Body of pancreas (tissue), 4 donors: ENCODE measurements around the gene CRYGC. TPM values are rescaled to one million over a fixed set of nuclear protein-coding genes. Genes with fewer than 3 reads are reported as not detected.

Experiments used
- ATAC-seq: fragments of 150-250 bp; one replicate; pipeline ENCODE4 v1.9.1; 2016
- DNase-seq, 4 donors: peaks; one replicate each; pipeline ENCODE4 v3.0.0-alpha.2; 2019
- H3K27ac ChIP-seq, 4 donors: fragments of 200-600 bp; sonication (generic); 1 replicate in 3 of 4; 2 replicates in 1 of 4; pipeline versions ENCODE4 v1.5.1 to v1.6.1; 2016 to 2019; ENCODE audit warnings: mild to moderate bottlenecking in 1 of 4, mixed read lengths in 1 of 4, moderate library complexity in 1 of 4
- H3K27me3 ChIP-seq, 2 donors: fragments of 200-600 bp; sonication (generic); one replicate each; pipeline ENCODE4 v1.6.0; 2016; ENCODE audit warnings: mild to moderate bottlenecking in 1 of 2
- H3K36me3 ChIP-seq, 2 donors: fragments of 200-600 bp; sonication (generic); replicated peaks in 1 of 2; 2 replicates each; pipeline ENCODE4 v1.5.1; 2016; ENCODE audit warnings: low read depth in 2 of 2; ENCODE audit not compliant: insufficient read depth in 1 of 2
- H3K4me1 ChIP-seq: fragments of 200-600 bp; sonication (generic); one replicate; pipeline ENCODE4 v1.6.0; 2016
- H3K4me3 ChIP-seq, 2 donors: fragments of 200-600 bp; sonication (generic); 1 replicate in 1 of 2; 2 replicates in 1 of 2; pipeline ENCODE4 v1.5.1; 2016 to 2019
- H3K9me3 ChIP-seq, 3 donors: fragments of 200-600 bp; sonication (generic); 1 replicate in 2 of 3; 2 replicates in 1 of 3; pipeline ENCODE4 v1.5.1; 2016
- CTCF ChIP-seq, 7 experiments: fragments of 450-650 bp in 4 of 7; fragments of 200-600 bp in 3 of 7; sonication (generic) in 3 of 7; IDR thresholded peaks; one replicate each; pipeline ENCODE4 v1.5.1; 2016 to 2019; ENCODE audit warnings: antibody characterized with exemption in 7 of 7
- POLR2A ChIP-seq, 3 donors: fragments of 450-650 bp; IDR thresholded peaks; one replicate each; pipeline ENCODE4 v1.6.1; 2016; ENCODE audit warnings: antibody characterized with exemption in 3 of 3, mild to moderate bottlenecking in 2 of 3
- WGBS, 2 donors: methylation state at CpG; one replicate each; pipeline ENCODE4 v1.1.5; 2017; 5-methylcytosine and 5-hydroxymethylcytosine counted together
- intact Hi-C: fragments of 100-400 bp; cut with DNase I; formaldehyde crosslinking; loops from one replicate; pipeline ENCODE4 v1.15.1; 2023
- total RNA-seq, 2 donors: library from RNA; depleted of rRNA; stranded (reverse); fragments of >200 nt; gene quantifications; one replicate each; pipeline ENCODE4 v1.1.0, GENCODE V29; 2016

CRYGC gene
- total RNA-seq, 2 donors from 2014 or later: not detected

- H3K36me3 ChIP-seq: no peaks in the 10 kb centered on the region
- H3K4me1 ChIP-seq: no peaks in the 10 kb centered on the region
- ATAC-seq (no peak), DNase-seq (no peak)
- intact Hi-C loops: no loop called here
- 76 to 100% methylated on average over 1 of the region's 1 CpG for WGBS, 2 donors
- no peak overlapping the region for H3K27ac ChIP-seq
- H3K27me3 ChIP-seq: no peaks in the 10 kb centered on the region
- no peak overlapping the region for H3K4me3 ChIP-seq
- no peaks in the 10 kb centered on the region for H3K9me3 ChIP-seq
- TF ChIP-seq POLR2A (IDR thresholded peaks at IDR 0.05) (no peak), CTCF (IDR thresholded peaks at IDR 0.05) (no peak)
Observed at GRCh38 chr2:208150956-208151355, 21.3 kb upstream of the CRYGC start.

- Histone ChIP-seq H3K27me3 (no peaks in the 10 kb centered on the region), H3K4me3 (no peak overlapping the region), H3K9me3 (no peaks in the 10 kb centered on the region), H3K4me1 (no peaks in the 10 kb centered on the region), H3K36me3 (no peaks in the 10 kb centered on the region), H3K27ac (no peak overlapping the region)
- no peak for ATAC-seq
- intact Hi-C loops: no loop called here
- no peak for DNase-seq
- TF ChIP-seq POLR2A (IDR thresholded peaks at IDR 0.05): no peak
- no peak for TF ChIP-seq CTCF (IDR thresholded peaks at IDR 0.05)
Observed at GRCh38 chr2:208150094-208150493, 20.5 kb upstream of the CRYGC start.

- Histone ChIP-seq H3K27me3 (no peaks in the 10 kb centered on the region), H3K4me3 (no peak overlapping the region), H3K36me3 (no peaks in the 10 kb centered on the region), H3K9me3 (no peaks in the 10 kb centered on the region), H3K4me1 (no peaks in the 10 kb centered on the region), H3K27ac (no peak overlapping the region)
- 63 to 67% methylated on average over 2 of the region's 2 CpGs for WGBS, 2 donors
- ATAC-seq (no peak), DNase-seq (no peak)
- intact Hi-C loops: no loop called here
- TF ChIP-seq CTCF (IDR thresholded peaks at IDR 0.05) (no peak), POLR2A (IDR thresholded peaks at IDR 0.05) (no peak)
Observed at GRCh38 chr2:208148803-208149202, 19.2 kb upstream of the CRYGC start.

- no peaks in the 10 kb centered on the region for H3K36me3 ChIP-seq
- H3K27me3 ChIP-seq: no peaks in the 10 kb centered on the region
- H3K4me3 ChIP-seq: no peak overlapping the region
- WGBS, 2 donors: 79 to 81% methylated on average over 3 of the region's 3 CpGs
- no peak for TF ChIP-seq CTCF (IDR thresholded peaks at IDR 0.05)
- no peak for TF ChIP-seq POLR2A (IDR thresholded peaks at IDR 0.05)
- DNase-seq: no peak
- intact Hi-C loops: no loop called here
- no peak overlapping the region for H3K27ac ChIP-seq
- H3K4me1 ChIP-seq: no peaks in the 10 kb centered on the region
- no peak for ATAC-seq
- H3K9me3 ChIP-seq: no peaks in the 10 kb centered on the region
Observed at GRCh38 chr2:208147759-208148158, 18.1 kb upstream of the CRYGC start.

GRCh38 chr2:208147008-208147407 lies 17.4 kb upstream of the CRYGC start:
- no peaks in the 10 kb centered on the region for H3K36me3 ChIP-seq
- H3K27ac ChIP-seq: no peak overlapping the region
- no peaks in the 10 kb centered on the region for H3K4me1 ChIP-seq
- no peaks in the 10 kb centered on the region for H3K27me3 ChIP-seq
- intact Hi-C loops: no loop called here
- H3K9me3 ChIP-seq: no peaks in the 10 kb centered on the region
- H3K4me3 ChIP-seq: no peak overlapping the region
- TF ChIP-seq POLR2A (IDR thresholded peaks at IDR 0.05) (no peak), CTCF (IDR thresholded peaks at IDR 0.05) (no peak)
- ATAC-seq (no peak), DNase-seq (no peak)
